Measurements from ENCODE around the gene PC. TPM values are rescaled to one million over a fixed set of nuclear protein-coding genes. Genes with fewer than 3 reads are reported as not detected.
A peak's percentile ranks its signal among the peaks of the same experiment; 100 is the strongest.

The PC gene
- polyA plus RNA-seq, 2 donors, result 18.0 to 24.9 TPM

DNA sequence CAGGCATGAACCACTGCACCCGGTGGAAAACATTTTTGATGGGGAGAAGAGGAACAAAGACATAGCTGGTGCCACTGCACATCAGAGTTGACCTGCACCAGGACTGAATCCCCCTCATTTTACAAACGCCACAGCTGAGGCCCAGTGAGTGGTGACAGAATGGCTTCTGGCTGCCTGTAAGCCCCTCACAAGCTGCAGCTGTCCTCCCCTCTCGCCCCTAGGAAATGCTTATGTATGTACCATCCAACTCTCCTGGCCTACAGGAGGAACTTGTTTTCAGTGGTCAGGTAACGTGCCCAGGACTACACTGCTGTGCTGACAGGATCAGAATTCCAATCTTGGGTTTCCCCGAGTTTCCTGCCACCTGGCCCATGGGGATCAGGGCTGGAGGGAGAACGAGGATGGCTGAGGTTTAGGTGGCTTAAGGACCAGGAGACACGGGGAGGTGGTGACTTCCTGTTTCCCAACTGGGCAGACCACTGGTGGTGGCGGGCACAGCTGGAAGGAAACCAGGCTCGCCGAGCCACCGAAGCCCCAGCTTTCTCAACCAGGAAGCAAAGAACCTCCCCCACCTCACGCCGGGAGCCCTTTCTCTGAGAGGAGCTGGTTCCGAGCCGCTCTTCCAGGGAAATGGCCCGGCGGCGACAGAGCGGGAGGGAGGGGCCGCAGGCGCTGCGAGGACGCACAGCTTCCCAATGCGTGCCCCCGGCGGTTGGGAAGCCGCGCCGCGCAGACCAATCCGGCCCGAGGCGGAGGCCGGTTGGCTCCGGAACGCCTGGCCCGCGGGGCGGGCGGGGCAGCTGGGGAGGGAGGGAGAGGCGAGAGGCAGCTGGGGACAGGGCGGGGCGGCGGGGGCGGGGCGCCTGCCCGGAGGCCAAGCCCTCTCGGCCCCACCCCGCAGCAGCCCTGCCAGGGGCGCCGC is 102.3 kb downstream of the PC start:
- peak overlapping the region; percentile 81 to 93 for H3K27ac ChIP-seq (ENCODE audit: low read depth in 2 of 2, low read length in 1 of 2)
- no peaks in the 10 kb centered on the region for H3K9me3 ChIP-seq (ENCODE audit: control insufficient read depth in 2 of 2, insufficient read depth in 1 of 2, low read depth in 1 of 2, low read length in 1 of 2)
- peak overlapping the region; percentile 54 to 57 for H3K4me3 ChIP-seq (ENCODE audit: low read depth in 1 of 2, low read length in 2 of 2)
- H3K36me3 ChIP-seq (ENCODE audit: control insufficient read depth in 2 of 2, insufficient read depth in 2 of 2, low read length in 1 of 2), result peaks cover 0 to 6% of the 10 kb centered on the region in 2 donors
- H3K4me1 ChIP-seq (ENCODE audit: control insufficient read depth in 2 of 2, insufficient read depth in 2 of 2, low read length in 1 of 2), result peaks cover 0 to 15% of the 10 kb centered on the region in 2 donors
- 5 to 6% methylated on average over 43 to 51 of the region's 51 CpGs for WGBS, 2 donors
- H3K27me3 ChIP-seq (ENCODE audit: control insufficient read depth in 1 of 2, insufficient read depth in 2 of 2, low read length in 2 of 2), result no peaks in the 10 kb centered on the region

DNA sequence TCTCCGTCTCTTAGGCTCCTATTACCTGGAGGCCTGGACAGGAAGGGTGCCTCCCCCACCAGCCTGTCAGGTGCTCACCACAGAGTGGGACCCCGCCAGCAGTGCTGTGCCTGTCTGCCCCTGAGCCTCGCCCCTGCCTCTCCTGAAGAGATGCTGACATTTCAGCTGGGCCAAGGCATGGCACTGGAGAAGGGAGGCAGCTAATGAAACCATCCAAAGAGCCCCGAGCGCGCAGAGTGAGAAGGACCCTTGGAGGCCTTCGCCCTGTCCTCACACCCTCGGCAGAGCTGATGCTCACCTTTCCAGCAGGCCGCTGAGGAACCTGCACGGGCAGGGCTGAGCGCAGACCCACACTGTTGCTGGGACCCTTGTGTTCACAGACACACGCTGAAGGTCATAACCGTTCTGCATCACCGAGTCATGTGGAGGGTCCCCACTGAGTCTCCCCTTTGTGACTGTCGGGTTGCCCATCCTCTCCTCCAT is 103.4 kb downstream of the PC start:
- Histone ChIP-seq H3K27ac (ENCODE audit: low read depth in 2 of 2, low read length in 1 of 2) (no peak overlapping the region), H3K27me3 (ENCODE audit: control insufficient read depth in 1 of 2, insufficient read depth in 2 of 2, low read length in 2 of 2) (no peaks in the 10 kb centered on the region), H3K36me3 (ENCODE audit: control insufficient read depth in 2 of 2, insufficient read depth in 2 of 2, low read length in 1 of 2) (peaks cover 0 to 5% of the 10 kb centered on the region in 2 donors), H3K4me1 (ENCODE audit: control insufficient read depth in 2 of 2, insufficient read depth in 2 of 2, low read length in 1 of 2) (peaks cover 0 to 15% of the 10 kb centered on the region in 2 donors), H3K4me3 (ENCODE audit: low read depth in 1 of 2, low read length in 2 of 2) (no peak overlapping the region), H3K9me3 (ENCODE audit: control insufficient read depth in 2 of 2, insufficient read depth in 1 of 2, low read depth in 1 of 2, low read length in 1 of 2) (no peaks in the 10 kb centered on the region)
- 97 to 98% methylated on average over 15 of the region's 15 CpGs for WGBS, 2 donors

DNA sequence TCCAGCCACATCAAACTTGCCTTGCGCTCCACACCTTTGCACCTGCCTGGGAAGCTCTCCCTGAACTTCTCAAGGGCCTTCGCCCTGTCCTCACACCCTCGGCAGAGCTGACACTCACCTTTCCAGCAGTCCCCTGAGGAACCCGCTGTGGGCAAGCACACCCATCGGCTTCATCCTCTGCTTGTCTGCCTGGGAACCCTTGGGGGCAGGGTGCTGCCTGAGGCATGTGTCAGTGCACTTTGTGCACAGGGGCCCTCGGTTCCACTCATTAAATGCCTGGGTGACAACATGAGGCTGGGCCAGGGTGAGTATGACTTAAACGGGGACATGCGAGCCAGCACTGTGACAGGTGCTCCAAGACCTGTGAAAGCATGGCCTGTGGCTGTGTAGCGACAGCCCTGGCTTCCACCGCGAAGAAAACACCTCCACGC is 103.9 kb downstream of the PC start:
- H3K27ac ChIP-seq (ENCODE audit: low read depth in 2 of 2, low read length in 1 of 2), result no peak overlapping the region
- H3K9me3 ChIP-seq (ENCODE audit: control insufficient read depth in 2 of 2, insufficient read depth in 1 of 2, low read depth in 1 of 2, low read length in 1 of 2), result no peaks in the 10 kb centered on the region
- no peak overlapping the region for H3K4me3 ChIP-seq (ENCODE audit: low read depth in 1 of 2, low read length in 2 of 2)
- H3K4me1 ChIP-seq (ENCODE audit: control insufficient read depth in 2 of 2, insufficient read depth in 2 of 2, low read length in 1 of 2), result peaks cover 0 to 13% of the 10 kb centered on the region in 2 donors
- H3K27me3 ChIP-seq (ENCODE audit: control insufficient read depth in 1 of 2, insufficient read depth in 2 of 2, low read length in 2 of 2), result no peaks in the 10 kb centered on the region
- H3K36me3 ChIP-seq (ENCODE audit: control insufficient read depth in 2 of 2, insufficient read depth in 2 of 2, low read length in 1 of 2), result peaks cover 2 to 6% of the 10 kb centered on the region in 2 donors
- WGBS, 2 donors, result 91 to 93% methylated on average over 12 of the region's 12 CpGs

DNA sequence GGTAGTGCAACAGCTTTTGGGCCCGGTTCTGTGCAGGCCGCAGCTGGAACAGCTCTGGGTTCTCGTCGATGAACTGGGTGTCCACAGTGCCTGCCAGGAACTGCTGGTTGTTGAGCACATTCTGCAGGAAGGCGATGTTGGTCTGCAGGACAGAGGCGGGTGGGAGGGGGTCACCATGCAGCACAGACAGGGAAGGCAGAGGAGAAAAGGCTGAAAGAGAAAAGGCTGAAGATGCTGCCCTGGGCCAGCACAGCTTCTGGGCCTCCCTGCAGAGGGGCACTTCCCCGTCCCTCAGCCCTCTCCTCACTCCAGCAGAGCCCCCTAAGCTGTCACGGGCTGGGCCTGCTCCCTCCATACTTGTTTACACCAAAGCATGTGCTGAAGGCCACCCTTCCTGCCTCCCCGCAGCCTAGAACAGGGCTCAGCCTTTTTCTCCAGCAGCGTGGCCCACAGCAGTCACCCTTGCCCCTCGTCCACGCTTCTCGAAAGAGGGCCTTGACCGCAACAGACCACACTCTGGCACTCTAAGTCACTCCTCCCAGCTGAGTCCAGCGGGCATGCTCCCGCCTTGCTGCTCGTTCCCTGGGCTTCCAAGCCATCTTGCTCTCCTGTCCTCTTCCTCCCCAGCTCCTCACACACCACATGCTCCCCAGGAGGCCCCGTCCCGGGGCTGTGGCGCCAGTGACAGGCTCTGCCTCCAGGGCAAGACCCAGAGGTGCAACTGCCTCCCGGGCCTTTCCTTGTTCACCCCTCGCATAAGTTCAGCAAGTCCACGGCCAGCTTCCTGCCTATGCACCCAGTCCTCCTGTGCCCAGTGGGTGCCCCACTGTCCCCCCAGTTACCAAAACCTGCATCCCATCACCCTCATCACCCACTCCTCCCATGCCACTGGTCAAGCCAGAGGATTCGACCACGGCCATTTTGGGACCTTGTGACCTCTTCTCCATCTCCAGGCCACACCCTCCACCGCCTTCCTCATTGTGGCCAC is 104.6 kb downstream of the PC start:
- Histone ChIP-seq H3K36me3 (ENCODE audit: control insufficient read depth in 2 of 2, insufficient read depth in 2 of 2, low read length in 1 of 2) (peaks cover 2 to 13% of the 10 kb centered on the region in 2 donors), H3K9me3 (ENCODE audit: control insufficient read depth in 2 of 2, insufficient read depth in 1 of 2, low read depth in 1 of 2, low read length in 1 of 2) (no peaks in the 10 kb centered on the region), H3K4me3 (ENCODE audit: low read depth in 1 of 2, low read length in 2 of 2) (no peak overlapping the region), H3K27ac (ENCODE audit: low read depth in 2 of 2, low read length in 1 of 2) (no peak overlapping the region), H3K4me1 (ENCODE audit: control insufficient read depth in 2 of 2, insufficient read depth in 2 of 2, low read length in 1 of 2) (peaks cover 0 to 10% of the 10 kb centered on the region in 2 donors), H3K27me3 (ENCODE audit: control insufficient read depth in 1 of 2, insufficient read depth in 2 of 2, low read length in 2 of 2) (no peaks in the 10 kb centered on the region)
- 90 to 94% methylated on average over 26 of the region's 26 CpGs for WGBS, 2 donors

DNA sequence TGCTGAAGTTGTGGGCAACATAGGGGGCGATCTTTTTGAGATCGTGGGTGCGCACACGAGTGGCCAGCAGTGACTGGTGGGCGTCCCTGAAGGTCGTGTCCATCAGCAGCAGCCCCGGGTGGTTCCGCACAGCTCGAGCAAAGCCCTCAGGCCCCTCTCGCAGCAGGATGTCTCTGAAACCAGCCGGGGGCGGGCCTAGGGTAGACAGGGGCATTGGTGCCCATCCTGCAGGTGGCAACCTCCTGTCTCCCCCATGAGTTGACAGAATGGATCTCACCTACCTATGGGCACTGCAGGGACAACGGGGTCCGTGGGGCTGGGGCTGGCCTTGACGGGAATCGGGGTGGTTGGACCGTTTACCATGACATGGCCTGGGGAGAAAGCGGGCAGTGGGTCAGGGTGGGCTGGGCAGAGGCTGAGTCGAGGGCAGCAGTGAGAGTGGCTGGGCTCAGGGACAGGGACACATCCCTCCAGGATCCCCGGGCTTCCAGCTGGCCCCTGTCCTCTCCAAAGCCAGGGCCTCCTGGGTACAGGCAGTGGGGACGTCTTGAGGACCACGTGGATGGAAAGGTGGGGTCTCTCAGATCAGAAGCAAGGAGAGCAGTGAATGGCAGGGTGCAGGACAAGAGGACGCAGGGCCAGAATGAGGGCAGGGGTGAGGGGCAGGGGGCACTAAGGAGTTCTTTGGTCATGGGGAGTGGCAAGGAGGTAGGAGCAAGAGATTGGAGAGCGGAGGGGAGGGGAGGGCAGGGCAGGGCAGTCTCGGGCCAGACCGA is 105.5 kb downstream of the PC start:
- peaks cover 2 to 18% of the 10 kb centered on the region in 2 donors for H3K36me3 ChIP-seq (ENCODE audit: control insufficient read depth in 2 of 2, insufficient read depth in 2 of 2, low read length in 1 of 2)
- no peak overlapping the region for H3K27ac ChIP-seq (ENCODE audit: low read depth in 2 of 2, low read length in 1 of 2)
- WGBS, 2 donors, result 87 to 92% methylated on average over 26 of the region's 26 CpGs
- no peaks in the 10 kb centered on the region for H3K27me3 ChIP-seq (ENCODE audit: control insufficient read depth in 1 of 2, insufficient read depth in 2 of 2, low read length in 2 of 2)
- no peaks in the 10 kb centered on the region for H3K9me3 ChIP-seq (ENCODE audit: control insufficient read depth in 2 of 2, insufficient read depth in 1 of 2, low read depth in 1 of 2, low read length in 1 of 2)
- no peak overlapping the region for H3K4me3 ChIP-seq (ENCODE audit: low read depth in 1 of 2, low read length in 2 of 2)
- peaks cover 0 to 10% of the 10 kb centered on the region in 2 donors for H3K4me1 ChIP-seq (ENCODE audit: control insufficient read depth in 2 of 2, insufficient read depth in 2 of 2, low read length in 1 of 2)

DNA sequence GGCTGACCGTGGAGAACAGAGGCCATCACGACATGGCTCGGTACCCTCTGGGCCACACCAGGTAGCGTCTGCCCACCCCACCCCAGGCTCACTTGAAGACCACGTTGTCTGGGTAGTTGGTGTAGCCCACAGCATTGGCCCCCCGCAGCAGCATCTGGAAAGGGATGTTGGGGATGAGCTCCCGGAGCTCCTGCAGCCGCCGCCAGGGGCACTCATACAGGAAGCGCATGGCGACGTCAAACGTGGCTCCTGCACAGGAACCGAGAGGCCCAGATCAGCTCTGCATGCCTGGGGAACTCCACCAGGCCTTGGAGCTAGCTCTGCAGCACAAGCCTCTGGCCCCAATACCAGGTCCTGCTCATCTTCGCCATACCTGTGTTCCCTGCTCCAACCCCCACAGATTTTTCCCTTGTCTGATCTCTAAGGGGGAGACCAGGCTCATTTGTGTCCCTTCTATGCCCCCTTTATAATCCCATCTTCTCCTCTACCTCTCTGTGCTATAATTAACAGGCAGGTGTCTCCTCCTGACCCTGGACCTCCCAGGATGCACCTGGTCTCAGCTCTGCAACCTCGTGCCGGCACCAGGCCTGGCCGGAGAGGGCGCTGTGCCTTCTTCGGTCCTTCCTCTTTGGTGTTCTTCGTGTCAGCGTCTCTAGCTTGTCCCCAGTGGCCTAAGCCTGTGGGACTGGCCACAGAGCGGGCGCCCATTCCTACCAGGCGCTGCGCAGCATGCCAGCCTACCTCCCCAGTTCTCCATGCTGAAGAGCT is 106.3 kb downstream of the PC start:
- no peaks in the 10 kb centered on the region for H3K9me3 ChIP-seq (ENCODE audit: control insufficient read depth in 2 of 2, insufficient read depth in 1 of 2, low read depth in 1 of 2, low read length in 1 of 2)
- H3K36me3 ChIP-seq (ENCODE audit: control insufficient read depth in 2 of 2, insufficient read depth in 2 of 2, low read length in 1 of 2), result peaks cover 2 to 21% of the 10 kb centered on the region in 2 donors
- no peak overlapping the region for H3K4me3 ChIP-seq (ENCODE audit: low read depth in 1 of 2, low read length in 2 of 2)
- H3K4me1 ChIP-seq (ENCODE audit: control insufficient read depth in 2 of 2, insufficient read depth in 2 of 2, low read length in 1 of 2), result peaks cover 0 to 10% of the 10 kb centered on the region in 2 donors
- H3K27me3 ChIP-seq (ENCODE audit: control insufficient read depth in 1 of 2, insufficient read depth in 2 of 2, low read length in 2 of 2), result no peaks in the 10 kb centered on the region
- WGBS, 2 donors, result 70 to 73% methylated on average over 26 of the region's 26 CpGs
- no peak overlapping the region for H3K27ac ChIP-seq (ENCODE audit: low read depth in 2 of 2, low read length in 1 of 2)

DNA sequence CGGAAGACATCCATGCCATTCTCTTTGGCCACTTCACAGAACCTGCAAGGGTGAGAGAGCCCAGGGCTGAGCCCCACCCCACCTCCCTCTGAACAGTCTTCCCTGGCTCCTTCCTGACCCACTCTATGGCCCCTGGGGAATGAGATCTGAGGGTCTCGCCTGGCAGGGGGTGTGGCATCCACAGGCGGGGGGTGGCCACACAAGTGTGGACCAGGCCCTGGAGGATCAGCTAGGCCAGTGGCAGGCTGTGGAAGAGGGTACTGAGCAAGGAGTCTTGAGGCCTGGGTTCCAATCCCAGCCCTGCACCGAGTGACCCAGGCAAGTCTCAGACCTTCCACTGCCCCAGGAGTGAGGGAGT is 107.0 kb downstream of the PC start:
- WGBS, 2 donors, result 84 to 90% methylated on average over 4 of the region's 4 CpGs
- peaks cover 0 to 10% of the 10 kb centered on the region in 2 donors for H3K4me1 ChIP-seq (ENCODE audit: control insufficient read depth in 2 of 2, insufficient read depth in 2 of 2, low read length in 1 of 2)
- H3K9me3 ChIP-seq (ENCODE audit: control insufficient read depth in 2 of 2, insufficient read depth in 1 of 2, low read depth in 1 of 2, low read length in 1 of 2), result no peaks in the 10 kb centered on the region
- no peak overlapping the region for H3K27ac ChIP-seq (ENCODE audit: low read depth in 2 of 2, low read length in 1 of 2)
- no peaks in the 10 kb centered on the region for H3K27me3 ChIP-seq (ENCODE audit: control insufficient read depth in 1 of 2, insufficient read depth in 2 of 2, low read length in 2 of 2)
- peaks cover 2 to 21% of the 10 kb centered on the region in 2 donors for H3K36me3 ChIP-seq (ENCODE audit: control insufficient read depth in 2 of 2, insufficient read depth in 2 of 2, low read length in 1 of 2)
- H3K4me3 ChIP-seq (ENCODE audit: low read depth in 1 of 2, low read length in 2 of 2), result no peak overlapping the region

DNA sequence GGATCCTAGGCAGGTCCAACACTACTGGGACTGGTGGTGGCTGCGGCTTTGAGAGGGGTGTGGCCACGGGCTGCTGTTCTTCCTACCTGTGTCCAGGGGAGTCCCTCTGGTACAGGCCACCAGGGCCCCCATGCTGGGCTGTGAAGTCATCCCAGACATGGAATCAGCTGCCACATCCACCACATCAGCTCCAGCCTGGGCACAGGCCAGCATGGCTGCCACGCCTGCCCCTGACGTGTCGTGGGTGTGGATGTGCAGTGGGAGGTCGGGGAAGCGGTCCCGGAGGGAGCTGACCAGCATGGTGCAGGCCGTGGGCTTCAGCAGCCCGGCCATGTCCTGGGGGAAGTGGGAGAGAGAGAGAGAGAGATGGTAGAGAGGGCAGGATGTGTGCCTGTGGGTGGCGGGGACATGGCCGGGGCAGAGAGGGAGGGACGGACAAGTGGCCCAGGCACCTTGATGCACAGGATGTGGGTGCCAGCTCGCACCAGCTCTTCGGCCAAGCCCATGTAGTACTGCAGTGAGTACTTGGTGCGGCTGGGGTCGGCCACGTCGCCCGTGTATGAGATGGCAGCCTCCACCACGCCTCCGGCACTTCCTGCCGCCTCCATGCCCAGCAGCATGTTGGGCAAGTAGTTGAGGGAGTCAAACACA is 107.5 kb downstream of the PC start:
- H3K4me1 ChIP-seq (ENCODE audit: control insufficient read depth in 2 of 2, insufficient read depth in 2 of 2, low read length in 1 of 2), result peaks cover 0 to 6% of the 10 kb centered on the region in 2 donors
- H3K27me3 ChIP-seq (ENCODE audit: control insufficient read depth in 1 of 2, insufficient read depth in 2 of 2, low read length in 2 of 2), result no peaks in the 10 kb centered on the region
- 88 to 90% methylated on average over 23 of the region's 23 CpGs for WGBS, 2 donors
- H3K36me3 ChIP-seq (ENCODE audit: control insufficient read depth in 2 of 2, insufficient read depth in 2 of 2, low read length in 1 of 2), result peaks cover 5 to 23% of the 10 kb centered on the region in 2 donors
- H3K9me3 ChIP-seq (ENCODE audit: control insufficient read depth in 2 of 2, insufficient read depth in 1 of 2, low read depth in 1 of 2, low read length in 1 of 2), result no peaks in the 10 kb centered on the region
- no peak overlapping the region for H3K4me3 ChIP-seq (ENCODE audit: low read depth in 1 of 2, low read length in 2 of 2)
- no peak overlapping the region for H3K27ac ChIP-seq (ENCODE audit: low read depth in 2 of 2, low read length in 1 of 2)
